Measurements from ENCODE around the gene AQP5. TPM values are rescaled to one million over a fixed set of nuclear protein-coding genes. Genes with fewer than 3 reads are reported as not detected.

The AQP5 gene
- polyA plus RNA-seq, 3 donors, result not detected

- Mint-ChIP-seq H3K36me3 (no peaks in the 10 kb centered on the region), H3K27me3 (ENCODE audit: low read depth in 3 of 3) (peaks cover 25 to 37% (median 26%) of the 10 kb centered on the region in 3 donors), H3K9me3 (peaks cover 0 to 2% (median 0%) of the 10 kb centered on the region in 7 donors), H3K27ac (no peak overlapping the region), H3K4me1 (peaks cover 24% of the 10 kb centered on the region), H3K4me3 (no peak overlapping the region)
- intact Hi-C loops (cut with micrococcal nuclease), result loop anchor here (5.0 to 10.0 kb wide), 2 partner anchors 87 to 205 kb away; partner anchors contain the start of gene ASIC1 (in 1 of the 2)
- Histone ChIP-seq H2AFZ (ENCODE audit: insufficient read depth, low read depth, low read length, poor library complexity, severe bottlenecking) (no peak overlapping the region), H4K20me1 (ENCODE audit: insufficient read depth, low read length) (no peaks in the 10 kb centered on the region), H3K36me3 (replicated peaks in 1 of 2; ENCODE audit: control insufficient read depth in 1 of 2, insufficient read depth in 2 of 2, low read length in 2 of 2) (no peaks in the 10 kb centered on the region), H3K9me3 (replicated peaks in 1 of 2; ENCODE audit: control insufficient read depth in 1 of 2, insufficient read depth in 1 of 2, low read length in 2 of 2) (no peaks in the 10 kb centered on the region), H3K27me3 (ENCODE audit: control insufficient read depth in 2 of 2, insufficient read depth in 2 of 2, low read length in 2 of 2) (peaks cover 0 to 46% of the 10 kb centered on the region in 2 donors), H3K4me3 (replicated peaks in 1 of 3; ENCODE audit: low read depth in 2 of 3, low read length in 3 of 3) (no peak overlapping the region), H3K79me2 (ENCODE audit: insufficient read depth, low read length) (no peaks in the 10 kb centered on the region), H3K4me2 (replicated peaks; ENCODE audit: extremely low read depth, low read length, poor library complexity, severe bottlenecking) (no peak overlapping the region), H3K9ac (ENCODE audit: insufficient read depth, low read length, poor library complexity, severe bottlenecking) (no peak overlapping the region), H3K4me1 (ENCODE audit: control insufficient read depth in 1 of 2, insufficient read depth in 2 of 2, low read length in 2 of 2) (peaks cover 26 to 36% of the 10 kb centered on the region in 2 donors), H3K27ac (ENCODE audit: low read depth in 1 of 2, low read length in 2 of 2) (no peak overlapping the region)
- TF ChIP-seq CTCF (IDR thresholded peaks at IDR 0.05), result no peak
- DNase-seq, result peak in 2 of 3 donors; percentile 26 to 37
- 70% methylated on average over 12 of the region's 12 CpGs for WGBS (ENCODE audit: insufficient coverage)
Observed at GRCh38 chr12:49969651-49970429, 8.2 kb downstream of the AQP5 start.

DNA sequence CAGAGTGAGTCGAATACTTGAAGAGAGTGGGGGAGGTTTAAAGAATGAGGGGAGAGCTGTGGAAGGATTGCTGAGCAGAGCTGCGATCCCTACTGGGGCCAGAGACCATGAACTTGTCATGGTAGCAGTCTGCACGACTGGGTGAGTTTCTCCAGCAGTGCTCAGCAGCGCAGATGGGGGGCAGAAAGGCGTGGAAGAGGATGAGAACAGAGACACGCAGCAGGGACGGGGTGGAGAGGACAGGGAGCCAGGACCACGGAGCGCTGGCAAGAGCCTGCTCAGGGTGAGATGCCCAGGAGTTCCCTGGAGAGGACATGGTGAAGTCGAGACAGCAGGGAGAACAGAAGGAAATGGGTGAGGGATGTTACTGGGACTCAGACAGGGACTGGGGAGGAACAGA lies 9.0 kb downstream of the AQP5 start:
- H3K4me1 ChIP-seq (ENCODE audit: control insufficient read depth in 1 of 2, insufficient read depth in 2 of 2, low read length in 2 of 2), result peaks cover 33 to 44% of the 10 kb centered on the region in 2 donors
- WGBS (ENCODE audit: insufficient coverage), result 89% methylated on average over 10 of the region's 10 CpGs
- H3K4me3 Mint-ChIP-seq, result no peak overlapping the region
- no peak overlapping the region for H3K4me2 ChIP-seq (replicated peaks; ENCODE audit: extremely low read depth, low read length, poor library complexity, severe bottlenecking)
- H3K9me3 Mint-ChIP-seq, result peaks cover 0 to 2% (median 0%) of the 10 kb centered on the region in 7 donors
- no peak overlapping the region for H3K9ac ChIP-seq (ENCODE audit: insufficient read depth, low read length, poor library complexity, severe bottlenecking)
- no peak overlapping the region for H2AFZ ChIP-seq (ENCODE audit: insufficient read depth, low read depth, low read length, poor library complexity, severe bottlenecking)
- H3K4me3 ChIP-seq (replicated peaks in 1 of 3; ENCODE audit: low read depth in 2 of 3, low read length in 3 of 3), result no peak overlapping the region
- H3K36me3 Mint-ChIP-seq, result no peaks in the 10 kb centered on the region
- H3K27me3 Mint-ChIP-seq (ENCODE audit: low read depth in 3 of 3), result peaks cover 17 to 31% (median 21%) of the 10 kb centered on the region in 3 donors
- H3K79me2 ChIP-seq (ENCODE audit: insufficient read depth, low read length), result no peaks in the 10 kb centered on the region
- H4K20me1 ChIP-seq (ENCODE audit: insufficient read depth, low read length), result no peaks in the 10 kb centered on the region
- no peaks in the 10 kb centered on the region for H3K9me3 ChIP-seq (replicated peaks in 1 of 2; ENCODE audit: control insufficient read depth in 1 of 2, insufficient read depth in 1 of 2, low read length in 2 of 2)
- H3K36me3 ChIP-seq (replicated peaks in 1 of 2; ENCODE audit: control insufficient read depth in 1 of 2, insufficient read depth in 2 of 2, low read length in 2 of 2), result no peaks in the 10 kb centered on the region
- no peak overlapping the region for H3K27ac ChIP-seq (ENCODE audit: low read depth in 1 of 2, low read length in 2 of 2)
- H3K27me3 ChIP-seq (ENCODE audit: control insufficient read depth in 2 of 2, insufficient read depth in 2 of 2, low read length in 2 of 2), result peaks cover 0 to 38% of the 10 kb centered on the region in 2 donors
- H3K27ac Mint-ChIP-seq, result no peak overlapping the region
- intact Hi-C loops (cut with micrococcal nuclease), result no loop called here
- DNase-seq, result no peak
- peaks cover 30% of the 10 kb centered on the region for H3K4me1 Mint-ChIP-seq
- no peak for TF ChIP-seq CTCF (IDR thresholded peaks at IDR 0.05)

Measured in CD14-positive monocyte (primary cell).